Fibroblast of the aortic adventitia (primary cell): ENCODE results near the gene USP48. TPM values are rescaled to one million over a fixed set of nuclear protein-coding genes. Genes with fewer than 3 reads are reported as not detected.
A peak's percentile ranks its signal among the peaks of the same experiment; 100 is the strongest.

Source experiments
- DNase-seq: peaks from one replicate; pipeline ENCODE4 v3.0.0-alpha.2; 2010; ENCODE audit warnings: low read depth
- H3K4me3 ChIP-seq: 2 replicates; pipeline ENCODE4 v1.5.1; 2011; ENCODE audit warnings: low read depth, mild to moderate bottlenecking, control low read depth, low read length, moderate library complexity
- CTCF ChIP-seq: IDR thresholded peaks from 2 replicates; pipeline ENCODE4 v1.5.1; 2011; ENCODE audit warnings: mild to moderate bottlenecking, low read length, control low read depth, inconsistent platforms; ENCODE audit not compliant: insufficient read depth
- total RNA-seq: library from RNA; depleted of rRNA; stranded (reverse); fragments of >200 nt; gene quantifications from 2 replicates; pipeline ENCODE4 v1.2.3, GENCODE V29; 2012; ENCODE audit warnings: low replicate concordance

The USP48 gene
- total RNA-seq, 1 donor, result 57.9 TPM

GRCh38 chr1:21666576-21667320 lies 116.2 kb downstream of the USP48 start:
- no peak overlapping the region for H3K4me3 ChIP-seq
- TF ChIP-seq CTCF, result no peak
- peak; percentile 13 for DNase-seq

DNA sequence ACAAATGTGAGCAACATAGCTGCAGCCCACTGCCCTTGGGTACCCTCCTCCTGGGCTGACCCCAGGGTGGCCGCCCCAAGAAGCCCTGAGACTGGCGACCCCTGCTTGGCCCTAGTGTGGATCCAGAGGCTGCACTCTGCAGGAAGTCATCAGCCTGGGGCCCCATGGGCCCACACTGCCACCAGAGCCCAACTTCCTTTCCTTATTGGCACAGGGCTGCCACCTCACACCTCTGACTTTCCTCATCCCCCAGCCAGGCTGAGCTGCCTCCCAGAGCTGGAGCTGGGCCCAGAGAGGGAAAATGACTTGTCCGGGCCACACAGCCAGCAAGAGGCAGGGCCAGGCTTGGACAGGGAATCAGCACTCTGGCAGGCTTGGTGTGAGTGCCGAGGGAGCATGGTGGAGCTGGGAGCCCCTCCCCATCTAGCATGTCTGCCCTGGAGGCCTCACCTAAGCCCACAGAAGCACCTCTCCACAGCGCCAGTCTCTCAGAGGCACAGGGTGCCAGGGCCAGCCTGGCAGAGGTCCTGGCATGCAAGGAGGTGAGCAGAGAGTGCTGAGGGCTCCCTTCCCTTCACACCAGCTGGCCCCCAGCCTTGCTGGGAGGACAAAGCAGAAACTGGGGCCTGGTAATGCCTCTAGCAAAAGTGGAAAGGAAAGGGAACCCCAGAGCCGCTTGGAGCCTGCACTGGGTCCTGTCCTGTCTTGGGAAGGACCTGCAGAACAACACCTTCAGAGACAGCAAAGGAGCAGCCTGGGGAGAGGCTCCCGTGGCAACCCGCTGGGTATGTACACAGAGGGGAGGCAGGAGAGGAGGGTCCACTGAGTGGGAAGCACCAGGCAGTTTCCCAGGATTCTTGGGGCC lies 117.0 kb downstream of the USP48 start:
- DNase-seq, result peak; percentile 31
- no peak for TF ChIP-seq CTCF
- no peak overlapping the region for H3K4me3 ChIP-seq

- no peak for TF ChIP-seq CTCF
- DNase-seq, result no peak
- no peak overlapping the region for H3K4me3 ChIP-seq
Measured at GRCh38 chr1:21664806-21665588, 118.0 kb downstream of the USP48 start.

DNA sequence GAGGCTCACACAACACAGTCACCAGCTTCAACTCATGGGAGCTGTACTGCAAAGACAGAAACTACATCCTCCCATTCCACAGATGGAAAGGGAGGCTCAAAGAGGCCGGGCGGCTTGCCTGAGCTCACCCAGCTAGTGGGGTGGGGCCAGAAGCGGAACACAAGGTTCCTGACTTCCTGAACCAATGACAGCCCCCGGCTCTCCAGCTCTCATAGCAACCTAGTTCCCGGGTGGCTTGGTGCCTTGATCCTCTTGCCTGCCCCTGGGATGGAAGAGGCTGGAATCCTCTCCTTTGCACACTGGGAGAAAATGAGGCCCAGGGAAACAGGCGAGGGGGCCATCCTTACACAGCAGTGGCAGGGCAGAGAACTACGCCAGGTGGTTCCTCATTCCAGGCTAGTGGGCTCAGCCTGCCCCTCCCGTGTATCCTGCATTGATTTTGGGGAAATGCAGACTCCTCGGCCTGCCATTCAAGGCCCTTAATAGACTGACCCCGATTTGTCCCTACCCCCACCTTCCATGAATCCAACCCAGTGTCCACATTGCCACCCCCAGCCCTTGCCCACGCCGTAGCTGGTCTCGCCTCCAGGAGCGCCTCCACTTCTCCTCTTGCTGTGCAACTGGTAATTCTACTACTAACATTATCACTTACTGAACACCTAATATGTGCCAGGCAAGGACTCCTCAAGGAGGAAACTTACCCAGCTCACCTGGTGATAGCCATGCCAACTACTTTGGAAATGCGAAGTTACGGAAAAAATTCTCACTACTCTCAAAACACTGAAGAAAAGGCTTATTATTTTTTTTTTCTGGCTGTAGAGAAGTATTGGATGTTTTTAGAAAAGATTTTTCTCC lies 118.8 kb downstream of the USP48 start:
- no peak overlapping the region for H3K4me3 ChIP-seq
- TF ChIP-seq CTCF, result no peak
- no peak for DNase-seq

DNA sequence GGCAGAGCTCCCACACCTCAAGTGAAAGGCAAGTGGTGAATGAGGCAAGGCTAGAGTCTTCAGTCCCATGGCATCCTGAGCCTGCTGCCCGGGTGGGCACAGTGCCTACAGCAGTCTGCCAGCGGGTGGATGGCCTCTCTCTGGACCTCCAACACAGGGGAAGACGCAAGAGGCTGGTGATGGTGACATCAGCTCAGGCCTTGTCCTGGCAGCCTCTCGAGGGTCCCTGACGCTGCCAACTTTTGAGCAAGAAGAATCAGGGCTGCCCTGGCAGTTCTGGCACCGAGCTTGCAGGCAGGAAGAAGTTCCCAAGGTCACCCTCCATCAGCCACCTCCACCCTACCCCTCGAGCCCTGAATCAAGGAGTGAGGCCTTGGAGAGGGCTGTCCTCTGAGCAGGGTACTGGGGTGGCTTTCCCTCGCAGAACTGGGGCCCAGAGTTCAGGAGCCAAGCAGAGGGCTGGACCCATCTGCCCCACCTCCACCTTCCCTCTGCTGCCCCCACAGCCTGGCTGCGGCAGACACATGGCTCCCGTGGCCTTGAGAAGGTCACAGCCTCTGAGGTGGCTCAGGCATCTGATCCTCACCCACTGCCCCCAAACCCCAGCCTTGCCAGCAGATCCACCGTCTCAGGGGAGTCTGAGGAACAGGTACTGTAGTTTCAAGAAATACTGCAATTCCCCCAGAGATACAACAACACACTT lies 119.5 kb downstream of the USP48 start:
- no peak for TF ChIP-seq CTCF
- DNase-seq, result no peak
- no peak overlapping the region for H3K4me3 ChIP-seq
